ENCODE results near the gene RBM38. TPM values are rescaled to one million over a fixed set of nuclear protein-coding genes. Genes with fewer than 3 reads are reported as not detected.
A peak's percentile ranks its signal among the peaks of the same experiment; 100 is the strongest.

The RBM38 gene
- total and polyA plus RNA-seq, 2 of the 4 experiments (the other 2 are of a cell fraction), result 5.2 to 11.9 TPM

DNA sequence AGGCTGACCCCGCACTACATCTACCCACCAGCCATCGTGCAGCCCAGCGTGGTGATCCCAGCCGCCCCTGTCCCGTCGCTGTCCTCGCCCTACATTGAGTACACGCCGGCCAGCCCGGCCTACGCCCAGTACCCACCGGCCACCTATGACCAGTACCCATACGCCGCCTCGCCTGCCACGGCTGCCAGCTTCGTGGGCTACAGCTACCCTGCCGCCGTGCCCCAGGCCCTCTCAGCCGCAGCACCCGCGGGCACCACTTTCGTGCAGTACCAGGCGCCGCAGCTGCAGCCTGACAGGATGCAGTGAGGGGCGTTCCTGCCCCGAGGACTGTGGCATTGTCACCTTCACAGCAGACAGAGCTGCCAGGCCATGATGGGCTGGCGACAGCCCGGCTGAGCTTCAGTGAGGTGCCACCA is 16.4 kb downstream of the RBM38 start:
- Histone ChIP-seq H3K27ac (ENCODE audit: insufficient read depth, low read length) (no peak overlapping the region), H3K4me1 (ENCODE audit: control insufficient read depth, insufficient read depth, low read length) (peaks cover 2% of the 10 kb centered on the region; the same call in 1 of the 2 replicates), H3K36me3 (ENCODE audit: control insufficient read depth, insufficient read depth, low read length) (peaks cover 20% of the 10 kb centered on the region), H3K14ac (replicated peaks; ENCODE audit: low read depth, low read length) (no peak overlapping the region), H4K20me1 (ENCODE audit: insufficient read depth, low read length) (no peaks in the 10 kb centered on the region), H2BK120ac (ENCODE audit: low read depth, low read length) (no peak overlapping the region), H4K5ac (ENCODE audit: low read depth, low read length) (no peak overlapping the region), H3K4me2 (ENCODE audit: low read depth, low read length) (no peak overlapping the region), H3K4me3 (ENCODE audit: insufficient read depth, low read depth, low read length) (no peak overlapping the region), H4K91ac (ENCODE audit: insufficient read depth, low read depth, low read length) (no peak overlapping the region), H4K8ac (ENCODE audit: low read depth in 2 of 2, low read length in 2 of 2) (no peak overlapping the region), H3K9me3 (ENCODE audit: control insufficient read depth, insufficient read depth, low read length) (no peaks in the 10 kb centered on the region), H3K27me3 (ENCODE audit: control insufficient read depth, insufficient read depth, low read length) (no peaks in the 10 kb centered on the region), H3K9me1 (ENCODE audit: insufficient read depth, low read length) (no peaks in the 10 kb centered on the region), H2AK9ac (replicated peaks; ENCODE audit: low read depth, low read length, poor library complexity) (no peak overlapping the region), H3K79me1 (ENCODE audit: low read depth in 1 of 2, low read length in 2 of 2) (no peaks in the 10 kb centered on the region), H2BK20ac (ENCODE audit: low read depth, low read length) (no peak overlapping the region), H3K56ac (ENCODE audit: extremely low read depth, insufficient read depth, low read length) (no peak overlapping the region), H3K4ac (ENCODE audit: low read depth, low read length) (no peak overlapping the region), H3K18ac (ENCODE audit: low read depth, low read length) (no peak overlapping the region), H2BK5ac (ENCODE audit: low read depth, low read length, poor library complexity, severe bottlenecking) (no peak overlapping the region), H2AK5ac (ENCODE audit: low read depth, low read length) (no peak overlapping the region), H3K9ac (ENCODE audit: low read depth, low read length) (no peak overlapping the region), H2AFZ (replicated peaks; ENCODE audit: low read length, poor library complexity) (peak overlapping the region; percentile 7), H3K23ac (ENCODE audit: low read depth, low read length) (no peak overlapping the region), H2BK15ac (ENCODE audit: low read depth, low read length) (no peak overlapping the region)
- no TSS peak for BruUV-seq (replicated peaks)
- in situ Hi-C loops (cut with MboI; ENCODE audit: low sequenced_read_pairs), result no loop called here
- CTCF ChIA-PET, result interaction anchor here (0.6 kb wide), 1 partner anchor 951 kb away, joined by 3 read pairs; no protein-coding TSS in a partner anchor
- no peak for ATAC-seq (ENCODE audit: low read depth)
- no peak for TF ChIP-seq MAZ (IDR thresholded peaks at IDR 0.05; ENCODE audit: borderline replicate concordance, low read depth, low read length)
- TF ChIP-seq CHD1 (IDR thresholded peaks at IDR 0.05; ENCODE audit: low read depth, low read length), result no peak
- TF ChIP-seq RFX5 (IDR thresholded peaks at IDR 0.05; ENCODE audit: low read depth, low read length), result no peak
- TF ChIP-seq BHLHE40 (IDR thresholded peaks at IDR 0.05; ENCODE audit: low read depth, low read length), result no peak
- no peak for TF ChIP-seq RAD21 (IDR thresholded peaks at IDR 0.05; ENCODE audit: low read length)
- TF ChIP-seq SMC3 (IDR thresholded peaks at IDR 0.05; ENCODE audit: low read depth, low read length), result no peak
- TF ChIP-seq, protein P1, sequence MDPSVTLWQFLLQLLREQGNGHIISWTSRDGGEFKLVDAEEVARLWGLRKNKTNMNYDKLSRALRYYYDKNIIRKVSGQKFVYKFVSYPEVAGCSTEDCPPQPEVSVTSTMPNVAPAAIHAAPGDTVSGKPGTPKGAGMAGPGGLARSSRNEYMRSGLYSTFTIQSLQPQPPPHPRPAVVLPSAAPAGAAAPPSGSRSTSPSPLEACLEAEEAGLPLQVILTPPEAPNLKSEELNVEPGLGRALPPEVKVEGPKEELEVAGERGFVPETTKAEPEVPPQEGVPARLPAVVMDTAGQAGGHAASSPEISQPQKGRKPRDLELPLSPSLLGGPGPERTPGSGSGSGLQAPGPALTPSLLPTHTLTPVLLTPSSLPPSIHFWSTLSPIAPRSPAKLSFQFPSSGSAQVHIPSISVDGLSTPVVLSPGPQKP (IDR thresholded peaks at IDR 0.05; ENCODE audit: borderline replicate concordance, low read depth, low read length), result no peak
- TF ChIP-seq CEBPB (IDR thresholded peaks at IDR 0.05; ENCODE audit: low read depth, low read length), result no peak
- TF ChIP-seq NFE2L2 (IDR thresholded peaks at IDR 0.05; ENCODE audit: low read depth, low read length), result no peak
- TF ChIP-seq, protein P2, sequence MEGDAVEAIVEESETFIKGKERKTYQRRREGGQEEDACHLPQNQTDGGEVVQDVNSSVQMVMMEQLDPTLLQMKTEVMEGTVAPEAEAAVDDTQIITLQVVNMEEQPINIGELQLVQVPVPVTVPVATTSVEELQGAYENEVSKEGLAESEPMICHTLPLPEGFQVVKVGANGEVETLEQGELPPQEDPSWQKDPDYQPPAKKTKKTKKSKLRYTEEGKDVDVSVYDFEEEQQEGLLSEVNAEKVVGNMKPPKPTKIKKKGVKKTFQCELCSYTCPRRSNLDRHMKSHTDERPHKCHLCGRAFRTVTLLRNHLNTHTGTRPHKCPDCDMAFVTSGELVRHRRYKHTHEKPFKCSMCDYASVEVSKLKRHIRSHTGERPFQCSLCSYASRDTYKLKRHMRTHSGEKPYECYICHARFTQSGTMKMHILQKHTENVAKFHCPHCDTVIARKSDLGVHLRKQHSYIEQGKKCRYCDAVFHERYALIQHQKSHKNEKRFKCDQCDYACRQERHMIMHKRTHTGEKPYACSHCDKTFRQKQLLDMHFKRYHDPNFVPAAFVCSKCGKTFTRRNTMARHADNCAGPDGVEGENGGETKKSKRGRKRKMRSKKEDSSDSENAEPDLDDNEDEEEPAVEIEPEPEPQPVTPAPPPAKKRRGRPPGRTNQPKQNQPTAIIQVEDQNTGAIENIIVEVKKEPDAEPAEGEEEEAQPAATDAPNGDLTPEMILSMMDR (conservative IDR thresholded peaks at IDR 0.05; ENCODE audit: low read depth, low read length), result no peak
- TF ChIP-seq MXI1 (IDR thresholded peaks at IDR 0.05; ENCODE audit: borderline replicate concordance, low read depth, low read length), result no peak
- TF ChIP-seq POLR2A (IDR thresholded peaks at IDR 0.05; ENCODE audit: low read depth, low read length), result no peak
- no peak for TF ChIP-seq MAFK (IDR thresholded peaks at IDR 0.05; ENCODE audit: low read depth, low read length)
- TF ChIP-seq RCOR1 (IDR thresholded peaks at IDR 0.05; ENCODE audit: insufficient replicate concordance, low read length), result no peak
- no peak for TF ChIP-seq FOS (IDR thresholded peaks at IDR 0.05; ENCODE audit: low read depth, low read length)
- TF ChIP-seq, protein P3, sequence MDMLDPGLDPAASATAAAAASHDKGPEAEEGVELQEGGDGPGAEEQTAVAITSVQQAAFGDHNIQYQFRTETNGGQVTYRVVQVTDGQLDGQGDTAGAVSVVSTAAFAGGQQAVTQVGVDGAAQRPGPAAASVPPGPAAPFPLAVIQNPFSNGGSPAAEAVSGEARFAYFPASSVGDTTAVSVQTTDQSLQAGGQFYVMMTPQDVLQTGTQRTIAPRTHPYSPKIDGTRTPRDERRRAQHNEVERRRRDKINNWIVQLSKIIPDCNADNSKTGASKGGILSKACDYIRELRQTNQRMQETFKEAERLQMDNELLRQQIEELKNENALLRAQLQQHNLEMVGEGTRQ (IDR thresholded peaks at IDR 0.05; ENCODE audit: low read depth, low read length), result no peak
- intact Hi-C loops (cut with micrococcal nuclease), result no loop called here
- POLR2A ChIA-PET (ENCODE audit: unreplicated experiment), result no interaction called here
- no peak for DNase-seq
- WGBS, 2 experiments (ENCODE audit: extremely low coverage in 2 of 2, insufficient read length in 1 of 2), result 97% methylated on average over 15 of the region's 29 CpGs; no CpG with 5 or more reads in 1 of the 2 experiments
- dilution Hi-C loops (cut with HindIII; ENCODE audit: low sequenced_read_pairs, unreplicated experiment), result no loop called here

Data from IMR-90 (cell line).